K562 (cell line): ENCODE results near the gene DHPS. TPM values are rescaled to one million over a fixed set of nuclear protein-coding genes. Genes with fewer than 3 reads are reported as not detected.
A peak's percentile ranks its signal among the peaks of the same experiment; 100 is the strongest.

Experiments
- BRCA1 ChIP-seq, 2 experiments: fragments of 450-650 bp in 1 of 2; sonication (generic) in 1 of 2; formaldehyde crosslinking in 1 of 2; IDR thresholded peaks; 2 replicates each; pipeline versions ENCODE4 v1.5.0 to v1.6.1; 2017 to 2020; ENCODE audit warnings: mild to moderate bottlenecking in 1 of 2, missing genetic modification reagents in 1 of 2
- CEBPG ChIP-seq, 3 experiments: fragments of 200-800 bp in 1 of 3; sonication (Bioruptor generic) in 1 of 3; sonication (generic) in 1 of 3; formaldehyde crosslinking in 1 of 3; IDR thresholded peaks in 2 of 3; conservative IDR thresholded peaks in 1 of 3; 2 replicates each; pipeline versions ENCODE4 v1.6.1 to v1.8.0; 2016 to 2022; ENCODE audit warnings: missing compliant biosample characterization in 2 of 3, missing genetic modification characterization in 2 of 3, mild to moderate bottlenecking in 1 of 3, missing genetic modification reagents in 1 of 3
- DPF2 ChIP-seq: fragments of 450-650 bp; IDR thresholded peaks from 2 replicates; pipeline ENCODE4 v1.6.1; 2016
- EP400 ChIP-seq: fragments of 450-650 bp; IDR thresholded peaks from 2 replicates; pipeline ENCODE4 v1.6.1; 2017; ENCODE audit warnings: antibody characterized with exemption, mild to moderate bottlenecking, moderate library complexity
- FOXM1 ChIP-seq, 2 experiments: fragments of 450-650 bp in 1 of 2; sonication (generic) in 1 of 2; formaldehyde crosslinking in 1 of 2; IDR thresholded peaks; 2 replicates each; pipeline versions ENCODE4 v1.6.1 to v1.9.0; 2017 to 2022; ENCODE audit warnings: low read depth in 2 of 2, mild to moderate bottlenecking in 2 of 2, missing genetic modification reagents in 1 of 2, moderate library complexity in 1 of 2
- KLF6 ChIP-seq: fragments of 250-450 bp; sonication (Bioruptor Pico); IDR thresholded peaks from 2 replicates; pipeline ENCODE4 v1.4.0; 2020; ENCODE audit warnings: mild to moderate bottlenecking, moderate library complexity, borderline replicate concordance
- MCM7 ChIP-seq, 2 experiments: fragments of 450-650 bp; IDR thresholded peaks; 2 replicates each; pipeline ENCODE4 v1.6.1; 2016 to 2018
- RHOXF2B ChIP-seq: fragments of 250-450 bp; sonication (Bioruptor Pico); conservative IDR thresholded peaks from 2 replicates; pipeline ENCODE4 v1.5.1; 2021
- SAP30 ChIP-seq: fragments of 200-600 bp; sonication (generic); IDR thresholded peaks from 2 replicates; pipeline ENCODE4 v1.6.1; 2012; ENCODE audit warnings: borderline replicate concordance, low read depth, mild to moderate bottlenecking, moderate library complexity, low read length, control low read depth, inconsistent platforms; ENCODE audit not compliant: insufficient read depth, poor library complexity, severe bottlenecking
- TCF7L2 ChIP-seq: fragments of 150-350 bp; IDR thresholded peaks from 2 replicates; pipeline ENCODE4 v1.6.1; 2016; ENCODE audit warnings: low read depth, mild to moderate bottlenecking, low read length, moderate library complexity
- ZEB2 ChIP-seq: fragments of 450-650 bp; IDR thresholded peaks from 2 replicates; pipeline ENCODE4 v1.6.1; 2016
- ZNF197 ChIP-seq: fragments of 200-800 bp; sonication (Bioruptor generic); IDR thresholded peaks from 2 replicates; pipeline ENCODE4 v1.6.1; 2016; ENCODE audit warnings: low read depth, missing genetic modification characterization, missing compliant biosample characterization
- ZNF695 ChIP-seq: fragments of 450-650 bp; formaldehyde crosslinking; IDR thresholded peaks from 2 replicates; pipeline ENCODE4 v1.4.0; 2020; ENCODE audit warnings: mild to moderate bottlenecking, moderate library complexity
- ZNF766 ChIP-seq: fragments of 200-800 bp; sonication (Bioruptor generic); conservative IDR thresholded peaks from 2 replicates; pipeline ENCODE4 v1.6.1; 2016; ENCODE audit warnings: missing genetic modification characterization, missing compliant biosample characterization
- polyA plus RNA-seq, 8 experiments: library from polyadenylated mRNA; depleted of rRNA in 4 of 8; stranded (reverse) in 5 of 8; unstranded in 3 of 8; fragments of >200 nt; fragmentation: Nextera tagmentation in 2 of 8; fragmentation: Illumina TruSeq in 1 of 8; extraction: Ambion mirVana in 2 of 8; extraction: Trizol in 1 of 8; gene quantifications; 2 replicates each; pipeline versions ENCODE4 v1.2.1 to v1.2.3, GENCODE V29; 2011 to 2014; ENCODE audit warnings: inconsistent platforms in 1 of 8, missing spikeins in 1 of 8
- total RNA-seq, 7 experiments: library from RNA; depleted of rRNA in 6 of 7; stranded (reverse); fragments of >200 nt in 6 of 7; fragmentation: Illumina TruSeq in 2 of 7; extraction: Trizol in 2 of 7; gene quantifications; 2 replicates each; pipeline versions ENCODE4 v1.2.1 to v1.2.3, GENCODE V29; 2011 to 2021; ENCODE audit warnings: low replicate concordance in 1 of 7
- TF ChIP-seq, protein P1 (sequence below): fragments of 250-450 bp; sonication (Bioruptor Pico); IDR thresholded peaks from 2 replicates; pipeline ENCODE4 v1.4.0; 2020; ENCODE audit warnings: mild to moderate bottlenecking, moderate library complexity
- TF ChIP-seq, protein P2 (sequence below): sonication (generic); formaldehyde crosslinking; IDR thresholded peaks from 2 replicates; pipeline ENCODE4 v1.8.0; 2022; ENCODE audit warnings: missing genetic modification reagents, mild to moderate bottlenecking, borderline replicate concordance
- TF ChIP-seq, protein P3 (sequence below): sonication (generic); formaldehyde crosslinking; IDR thresholded peaks from 2 replicates; pipeline ENCODE4 v1.8.0; 2022; ENCODE audit warnings: missing genetic modification reagents, mild to moderate bottlenecking, moderate library complexity, borderline replicate concordance
- TF ChIP-seq, protein P4 (sequence below): fragments of 450-650 bp; IDR thresholded peaks from 2 replicates; pipeline ENCODE4 v1.6.1; 2018; ENCODE audit warnings: mild to moderate bottlenecking, low read depth; ENCODE audit not compliant: partially characterized antibody
- TF ChIP-seq, protein P5 (sequence below): IDR thresholded peaks from 3 replicates; pipeline ENCODE4 v1.6.1; 2011; ENCODE audit warnings: borderline replicate concordance, mild to moderate bottlenecking; ENCODE audit not compliant: insufficient read length, insufficient read depth

Gene DHPS
- total and polyA plus RNA-seq, 9 of the 15 experiments (the other 6 are each of a cell fraction or from before 2014, with no cell fraction given), result 47.1 to 110 (median 79.9) TPM

DNA sequence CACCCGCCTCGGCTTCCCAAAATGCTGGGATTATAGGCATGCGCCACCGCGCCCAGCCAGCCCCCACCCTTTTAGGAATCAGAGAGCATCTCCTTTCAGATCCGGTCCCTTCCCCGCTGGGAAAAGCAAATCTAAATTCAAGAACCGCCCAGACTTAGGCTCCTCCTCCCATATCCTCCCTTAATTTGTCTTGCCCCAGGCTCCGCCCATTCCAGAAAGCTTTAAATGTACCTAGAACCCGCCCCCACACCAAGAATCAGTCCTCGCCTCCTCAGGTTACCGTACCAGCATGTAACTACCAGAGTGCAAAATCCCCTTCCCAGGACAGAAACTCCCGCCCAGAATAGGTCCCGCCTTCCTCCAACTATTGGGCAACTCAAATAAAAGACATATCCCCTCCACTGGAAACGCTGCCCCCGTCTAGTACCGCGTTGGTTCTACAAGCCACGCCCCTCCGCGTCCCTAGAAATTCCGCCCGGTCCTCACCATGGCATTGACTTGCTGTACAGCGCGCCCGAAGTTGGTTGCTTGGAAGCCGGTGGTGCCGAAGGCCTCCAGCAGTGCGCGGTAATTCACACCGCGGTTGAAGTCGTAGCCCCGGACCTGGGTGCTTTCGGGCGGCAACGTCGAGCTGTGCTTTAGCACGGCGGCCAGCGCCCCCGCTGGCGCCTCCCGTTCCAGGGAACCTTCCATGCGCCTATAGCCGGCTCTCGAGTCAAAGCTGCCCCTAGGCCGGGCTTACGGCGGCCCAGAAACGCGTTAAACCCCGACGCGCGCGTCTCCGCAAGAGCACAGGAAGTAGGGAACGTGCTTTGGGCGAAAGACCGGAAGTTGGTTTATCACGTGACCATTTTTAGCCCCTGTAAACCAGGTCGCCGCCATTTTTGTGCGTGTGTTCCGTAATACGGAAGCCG lies at the start of gene DHPS (continued):
- TF ChIP-seq, protein P1, sequence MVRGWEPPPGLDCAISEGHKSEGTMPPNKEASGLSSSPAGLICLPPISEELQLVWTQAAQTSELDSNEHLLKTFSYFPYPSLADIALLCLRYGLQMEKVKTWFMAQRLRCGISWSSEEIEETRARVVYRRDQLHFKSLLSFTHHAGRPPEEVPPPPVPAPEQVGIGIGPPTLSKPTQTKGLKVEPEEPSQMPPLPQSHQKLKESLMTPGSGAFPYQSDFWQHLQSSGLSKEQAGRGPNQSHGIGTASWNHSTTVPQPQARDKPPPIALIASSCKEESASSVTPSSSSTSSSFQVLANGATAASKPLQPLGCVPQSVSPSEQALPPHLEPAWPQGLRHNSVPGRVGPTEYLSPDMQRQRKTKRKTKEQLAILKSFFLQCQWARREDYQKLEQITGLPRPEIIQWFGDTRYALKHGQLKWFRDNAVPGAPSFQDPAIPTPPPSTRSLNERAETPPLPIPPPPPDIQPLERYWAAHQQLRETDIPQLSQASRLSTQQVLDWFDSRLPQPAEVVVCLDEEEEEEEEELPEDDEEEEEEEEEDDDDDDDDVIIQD (CRISPR knock-in tag), result no peak
- TF ChIP-seq SAP30 (no peak), FOXM1 (IDR thresholded peaks at IDR 0.05; ENCODE audit: low read depth) (peak; percentile 32; the same call in 1 of the 2 replicates), FOXM1 (CRISPR knock-in tag; IDR thresholded peaks at IDR 0.05; ENCODE audit: low read depth) (no peak), ZNF695 (no peak), BRCA1 (IDR thresholded peaks at IDR 0.05) (no peak), BRCA1 (CRISPR knock-in tag; IDR thresholded peaks at IDR 0.05) (no peak), EP400 (peak; percentile 91), ZEB2 (0 out of 2 replicates have a peak, but pooled peaks have one; percentile 10), KLF6 (0 out of 2 replicates have a peak, but pooled peaks have one; percentile 29), ZNF197 (0 out of 2 replicates have a peak, but pooled peaks have one; percentile 68), CEBPG (CRISPR knock-in tag; IDR thresholded peaks at IDR 0.05) (peak; percentile 95), CEBPG (tag; conservative IDR thresholded peaks at IDR 0.05 in 1 of 2, IDR thresholded peaks at IDR 0.05 in 1 of 2) (peak; percentile 90 to 94), RHOXF2B (CRISPR knock-in tag) (no peak), ZNF766 (CRISPR knock-in tag) (no peak), DPF2 (no peak), TCF7L2 (peak; percentile 88), MCM7 (IDR thresholded peaks at IDR 0.05) (no peak; a peak in 1 of 4 replicates)
- TF ChIP-seq, protein P2, sequence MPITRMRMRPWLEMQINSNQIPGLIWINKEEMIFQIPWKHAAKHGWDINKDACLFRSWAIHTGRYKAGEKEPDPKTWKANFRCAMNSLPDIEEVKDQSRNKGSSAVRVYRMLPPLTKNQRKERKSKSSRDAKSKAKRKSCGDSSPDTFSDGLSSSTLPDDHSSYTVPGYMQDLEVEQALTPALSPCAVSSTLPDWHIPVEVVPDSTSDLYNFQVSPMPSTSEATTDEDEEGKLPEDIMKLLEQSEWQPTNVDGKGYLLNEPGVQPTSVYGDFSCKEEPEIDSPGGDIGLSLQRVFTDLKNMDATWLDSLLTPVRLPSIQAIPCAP (CRISPR knock-in tag), result no peak
- TF ChIP-seq, protein P3, sequence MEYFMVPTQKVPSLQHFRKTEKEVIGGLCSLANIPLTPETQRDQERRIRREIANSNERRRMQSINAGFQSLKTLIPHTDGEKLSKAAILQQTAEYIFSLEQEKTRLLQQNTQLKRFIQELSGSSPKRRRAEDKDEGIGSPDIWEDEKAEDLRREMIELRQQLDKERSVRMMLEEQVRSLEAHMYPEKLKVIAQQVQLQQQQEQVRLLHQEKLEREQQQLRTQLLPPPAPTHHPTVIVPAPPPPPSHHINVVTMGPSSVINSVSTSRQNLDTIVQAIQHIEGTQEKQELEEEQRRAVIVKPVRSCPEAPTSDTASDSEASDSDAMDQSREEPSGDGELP (CRISPR knock-in tag), result peak; percentile 79
- TF ChIP-seq, protein P4, sequence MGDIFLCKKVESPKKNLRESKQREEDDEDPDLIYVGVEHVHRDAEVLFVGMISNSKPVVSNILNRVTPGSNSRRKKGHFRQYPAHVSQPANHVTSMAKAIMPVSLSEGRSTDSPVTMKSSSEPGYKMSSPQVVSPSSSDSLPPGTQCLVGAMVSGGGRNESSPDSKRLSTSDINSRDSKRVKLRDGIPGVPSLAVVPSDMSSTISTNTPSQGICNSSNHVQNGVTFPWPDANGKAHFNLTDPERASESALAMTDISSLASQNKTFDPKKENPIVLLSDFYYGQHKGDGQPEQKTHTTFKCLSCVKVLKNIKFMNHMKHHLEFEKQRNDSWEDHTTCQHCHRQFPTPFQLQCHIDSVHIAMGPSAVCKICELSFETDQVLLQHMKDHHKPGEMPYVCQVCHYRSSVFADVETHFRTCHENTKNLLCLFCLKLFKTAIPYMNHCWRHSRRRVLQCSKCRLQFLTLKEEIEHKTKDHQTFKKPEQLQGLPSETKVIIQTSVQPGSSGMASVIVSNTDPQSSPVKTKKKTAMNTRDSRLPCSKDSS, result no peak
- TF ChIP-seq, protein P5, sequence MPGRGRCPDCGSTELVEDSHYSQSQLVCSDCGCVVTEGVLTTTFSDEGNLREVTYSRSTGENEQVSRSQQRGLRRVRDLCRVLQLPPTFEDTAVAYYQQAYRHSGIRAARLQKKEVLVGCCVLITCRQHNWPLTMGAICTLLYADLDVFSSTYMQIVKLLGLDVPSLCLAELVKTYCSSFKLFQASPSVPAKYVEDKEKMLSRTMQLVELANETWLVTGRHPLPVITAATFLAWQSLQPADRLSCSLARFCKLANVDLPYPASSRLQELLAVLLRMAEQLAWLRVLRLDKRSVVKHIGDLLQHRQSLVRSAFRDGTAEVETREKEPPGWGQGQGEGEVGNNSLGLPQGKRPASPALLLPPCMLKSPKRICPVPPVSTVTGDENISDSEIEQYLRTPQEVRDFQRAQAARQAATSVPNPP, result no peak
